Measurements from ENCODE around the gene TRIM2. TPM values are rescaled to one million over a fixed set of nuclear protein-coding genes. Genes with fewer than 3 reads are reported as not detected.

Gene TRIM2
- total RNA-seq, 1 experiment from 2014 or later: 18.9 TPM

- Histone ChIP-seq H4K20me1 (ENCODE audit: low read length) (no peaks in the 10 kb centered on the region), H3K9me3 (ENCODE audit: low read length) (no peaks in the 10 kb centered on the region), H3K27ac (ENCODE audit: low read length) (no peak overlapping the region), H3K9me2 (replicated peaks; ENCODE audit: low read length) (no peaks in the 10 kb centered on the region), H3K4me2 (ENCODE audit: low read length) (no peak overlapping the region), H3K4me1 (ENCODE audit: insufficient read depth, low read length) (no peaks in the 10 kb centered on the region), H3K79me2 (ENCODE audit: low read length) (no peaks in the 10 kb centered on the region), H3K9ac (ENCODE audit: low read length) (no peak overlapping the region), H3K27me3 (ENCODE audit: low read length) (no peaks in the 10 kb centered on the region), H2AFZ (ENCODE audit: low read length) (no peak overlapping the region), H3K36me3 (ENCODE audit: low read depth, low read length) (no peaks in the 10 kb centered on the region; the same call in 1 of the 2 replicates), H3F3A (ENCODE audit: low read length, unreplicated experiment) (no peaks in the 10 kb centered on the region), H3K4me3 (ENCODE audit: low read length) (no peak overlapping the region)
- ATAC-seq: no peak
- DNase-seq: no peak
- TF ChIP-seq EZH2 (IDR thresholded peaks at IDR 0.05; ENCODE audit: low read length, unreplicated experiment) (no peak), EZH2phosphoT487 (IDR thresholded peaks at IDR 0.05; ENCODE audit: borderline replicate concordance, low read length) (no peak)
- TF ChIP-seq, protein P1, sequence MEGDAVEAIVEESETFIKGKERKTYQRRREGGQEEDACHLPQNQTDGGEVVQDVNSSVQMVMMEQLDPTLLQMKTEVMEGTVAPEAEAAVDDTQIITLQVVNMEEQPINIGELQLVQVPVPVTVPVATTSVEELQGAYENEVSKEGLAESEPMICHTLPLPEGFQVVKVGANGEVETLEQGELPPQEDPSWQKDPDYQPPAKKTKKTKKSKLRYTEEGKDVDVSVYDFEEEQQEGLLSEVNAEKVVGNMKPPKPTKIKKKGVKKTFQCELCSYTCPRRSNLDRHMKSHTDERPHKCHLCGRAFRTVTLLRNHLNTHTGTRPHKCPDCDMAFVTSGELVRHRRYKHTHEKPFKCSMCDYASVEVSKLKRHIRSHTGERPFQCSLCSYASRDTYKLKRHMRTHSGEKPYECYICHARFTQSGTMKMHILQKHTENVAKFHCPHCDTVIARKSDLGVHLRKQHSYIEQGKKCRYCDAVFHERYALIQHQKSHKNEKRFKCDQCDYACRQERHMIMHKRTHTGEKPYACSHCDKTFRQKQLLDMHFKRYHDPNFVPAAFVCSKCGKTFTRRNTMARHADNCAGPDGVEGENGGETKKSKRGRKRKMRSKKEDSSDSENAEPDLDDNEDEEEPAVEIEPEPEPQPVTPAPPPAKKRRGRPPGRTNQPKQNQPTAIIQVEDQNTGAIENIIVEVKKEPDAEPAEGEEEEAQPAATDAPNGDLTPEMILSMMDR (conservative IDR thresholded peaks at IDR 0.05; ENCODE audit: low read depth, low read length): no peak
- ChIA-PET POLR2A (ENCODE audit: unreplicated experiment) (no interaction called here), CTCF (no interaction called here)
- no TSS peak for BruUV-seq (replicated peaks)
- intact Hi-C loops (cut with micrococcal nuclease): no loop called here
These were observed 53.7 kb downstream of the TRIM2 start for GRCh38 chr4:153257991-153258390.

DNA sequence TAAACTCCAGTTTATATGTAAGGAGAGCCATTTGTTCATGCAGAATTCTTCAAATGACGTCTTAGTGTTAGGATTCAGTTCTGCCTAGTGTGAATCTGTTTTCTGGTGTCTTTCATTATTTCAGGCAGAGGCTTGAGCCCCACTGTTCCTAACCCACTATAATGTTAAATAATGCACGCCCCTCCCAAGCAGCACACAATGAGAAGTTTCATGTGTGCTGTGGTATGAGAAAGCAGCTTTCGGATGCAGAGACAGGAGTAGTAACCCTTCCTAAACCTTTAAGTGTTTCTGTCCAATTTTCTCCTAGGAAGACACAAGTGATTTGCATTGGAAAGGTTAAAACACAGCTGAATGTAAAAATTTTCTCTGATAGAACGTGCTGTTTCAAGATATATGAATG, 54.5 kb downstream of the TRIM2 start:
- no TSS peak for BruUV-seq (replicated peaks)
- no peaks in the 10 kb centered on the region for H3K27me3 ChIP-seq (ENCODE audit: low read length)
- DNase-seq (no peak), ATAC-seq (no peak)
- no peaks in the 10 kb centered on the region; the same call in 1 of the 2 replicates for H3K36me3 ChIP-seq (ENCODE audit: low read depth, low read length)
- TF ChIP-seq EZH2phosphoT487 (IDR thresholded peaks at IDR 0.05; ENCODE audit: borderline replicate concordance, low read length) (no peak), EZH2 (IDR thresholded peaks at IDR 0.05; ENCODE audit: low read length, unreplicated experiment) (no peak)
- TF ChIP-seq, protein P1 (conservative IDR thresholded peaks at IDR 0.05; ENCODE audit: low read depth, low read length): no peak
- no peak overlapping the region for H3K4me3 ChIP-seq (ENCODE audit: low read length)
- no peak overlapping the region for H3K27ac ChIP-seq (ENCODE audit: low read length)
- no peak overlapping the region for H3K9ac ChIP-seq (ENCODE audit: low read length)
- intact Hi-C loops (cut with micrococcal nuclease): no loop called here
- no peaks in the 10 kb centered on the region for H4K20me1 ChIP-seq (ENCODE audit: low read length)
- no peaks in the 10 kb centered on the region for H3K79me2 ChIP-seq (ENCODE audit: low read length)
- no peak overlapping the region for H2AFZ ChIP-seq (ENCODE audit: low read length)
- no peaks in the 10 kb centered on the region for H3K4me1 ChIP-seq (ENCODE audit: insufficient read depth, low read length)
- CTCF ChIA-PET: no interaction called here
- no peak overlapping the region for H3K4me2 ChIP-seq (ENCODE audit: low read length)
- no peaks in the 10 kb centered on the region for H3F3A ChIP-seq (ENCODE audit: low read length, unreplicated experiment)
- no peaks in the 10 kb centered on the region for H3K9me2 ChIP-seq (replicated peaks; ENCODE audit: low read length)
- POLR2A ChIA-PET (ENCODE audit: unreplicated experiment): no interaction called here
- H3K9me3 ChIP-seq (ENCODE audit: low read length): no peaks in the 10 kb centered on the region

DNA sequence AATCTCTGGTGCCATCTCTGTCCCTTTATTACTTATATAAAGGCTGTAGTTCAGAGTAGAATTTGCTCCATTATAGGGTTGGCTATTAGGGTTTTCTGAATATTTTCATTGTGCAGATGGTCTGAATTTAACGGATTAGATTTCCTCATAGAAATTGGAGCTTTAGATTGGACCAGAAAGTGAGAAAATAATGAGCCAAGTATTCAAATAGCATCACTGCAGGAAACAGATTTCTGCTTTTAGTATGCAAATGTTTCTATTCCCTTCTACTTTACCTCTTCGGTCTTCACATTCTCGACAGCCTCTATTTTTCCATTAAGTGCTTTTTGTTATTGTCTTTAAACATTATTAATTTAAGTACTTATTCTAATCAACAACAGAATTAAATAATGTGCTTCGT, 55.4 kb downstream of the TRIM2 start:
- no peak for DNase-seq
- H3K27me3 ChIP-seq (ENCODE audit: low read length): no peaks in the 10 kb centered on the region
- no peak overlapping the region for H3K9ac ChIP-seq (ENCODE audit: low read length)
- no TSS peak for BruUV-seq (replicated peaks)
- H3K4me3 ChIP-seq (ENCODE audit: low read length): no peak overlapping the region
- H3K4me1 ChIP-seq (ENCODE audit: insufficient read depth, low read length): no peaks in the 10 kb centered on the region
- no peaks in the 10 kb centered on the region for H3K9me2 ChIP-seq (replicated peaks; ENCODE audit: low read length)
- CTCF ChIA-PET: no interaction called here
- no peak overlapping the region for H3K4me2 ChIP-seq (ENCODE audit: low read length)
- POLR2A ChIA-PET (ENCODE audit: unreplicated experiment): interaction anchor here (0.6 kb wide), 1 partner anchor 22 kb away, joined by 3 read pairs; no protein-coding TSS in a partner anchor
- no peak overlapping the region for H2AFZ ChIP-seq (ENCODE audit: low read length)
- H4K20me1 ChIP-seq (ENCODE audit: low read length): no peaks in the 10 kb centered on the region
- no peaks in the 10 kb centered on the region for H3F3A ChIP-seq (ENCODE audit: low read length, unreplicated experiment)
- ATAC-seq: no peak
- no peaks in the 10 kb centered on the region; the same call in 1 of the 2 replicates for H3K36me3 ChIP-seq (ENCODE audit: low read depth, low read length)
- no peak overlapping the region for H3K27ac ChIP-seq (ENCODE audit: low read length)
- no peaks in the 10 kb centered on the region for H3K9me3 ChIP-seq (ENCODE audit: low read length)
- no peaks in the 10 kb centered on the region for H3K79me2 ChIP-seq (ENCODE audit: low read length)
- intact Hi-C loops (cut with micrococcal nuclease): no loop called here
- TF ChIP-seq EZH2phosphoT487 (IDR thresholded peaks at IDR 0.05; ENCODE audit: borderline replicate concordance, low read length) (no peak), EZH2 (IDR thresholded peaks at IDR 0.05; ENCODE audit: low read length, unreplicated experiment) (no peak)
- TF ChIP-seq, protein P1 (conservative IDR thresholded peaks at IDR 0.05; ENCODE audit: low read depth, low read length): no peak

Measured in PC-3 (cell line).